LNCaP clone FGC (cell line): ENCODE data around the gene DGKE.

Experiments
- DNase-seq: peaks from one replicate; pipeline ENCODE4 v3.0.0-alpha.2; 2011; ENCODE audit warnings: low read depth
- H3K4me3 ChIP-seq: 2 replicates; pipeline ENCODE4 v1.5.1; 2011; ENCODE audit warnings: mild to moderate bottlenecking, low read depth, low read length, control low read depth
- CTCF ChIP-seq: IDR thresholded peaks from 2 replicates; pipeline ENCODE4 v1.5.1; 2012; ENCODE audit warnings: mild to moderate bottlenecking; ENCODE audit not compliant: control insufficient read depth, insufficient read depth; ENCODE audit errors: extremely low read depth

The DGKE gene

GRCh38 chr17:56820207-56820606 is 13.7 kb upstream of the DGKE start:
- TF ChIP-seq CTCF = no peak
- no peak for DNase-seq
- no peak overlapping the region for H3K4me3 ChIP-seq

GRCh38 chr17:56821847-56822534 is 12.0 kb upstream of the DGKE start:
- no peak for DNase-seq
- TF ChIP-seq CTCF = no peak
- no peak overlapping the region for H3K4me3 ChIP-seq

- peak; percentile 53 for DNase-seq
- no peak for TF ChIP-seq CTCF
- H3K4me3 ChIP-seq = no peak overlapping the region
Measured at GRCh38 chr17:56822725-56823124, 11.2 kb upstream of the DGKE start.

- no peak for TF ChIP-seq CTCF
- DNase-seq = no peak
- no peak overlapping the region for H3K4me3 ChIP-seq
Measured at GRCh38 chr17:56823848-56824247, 10.1 kb upstream of the DGKE start.

GRCh38 chr17:56824503-56824902 is 9.4 kb upstream of the DGKE start:
- no peak for DNase-seq
- no peak for TF ChIP-seq CTCF
- H3K4me3 ChIP-seq = no peak overlapping the region

- DNase-seq = no peak
- TF ChIP-seq CTCF = no peak
- H3K4me3 ChIP-seq = no peak overlapping the region
Measured at GRCh38 chr17:56826611-56827414, 7.1 kb upstream of the DGKE start.

- DNase-seq = no peak
- no peak for TF ChIP-seq CTCF
- no peak overlapping the region for H3K4me3 ChIP-seq
Measured at GRCh38 chr17:56830726-56831368, 3.1 kb upstream of the DGKE start.
